ENCODE data around the gene SRGAP1. TPM values are rescaled to one million over a fixed set of nuclear protein-coding genes. Genes with fewer than 3 reads are reported as not detected.

SRGAP1 gene
- total RNA-seq, 4 donors from 2014 or later = 7.6 to 17.5 (median 14.6) TPM

DNA sequence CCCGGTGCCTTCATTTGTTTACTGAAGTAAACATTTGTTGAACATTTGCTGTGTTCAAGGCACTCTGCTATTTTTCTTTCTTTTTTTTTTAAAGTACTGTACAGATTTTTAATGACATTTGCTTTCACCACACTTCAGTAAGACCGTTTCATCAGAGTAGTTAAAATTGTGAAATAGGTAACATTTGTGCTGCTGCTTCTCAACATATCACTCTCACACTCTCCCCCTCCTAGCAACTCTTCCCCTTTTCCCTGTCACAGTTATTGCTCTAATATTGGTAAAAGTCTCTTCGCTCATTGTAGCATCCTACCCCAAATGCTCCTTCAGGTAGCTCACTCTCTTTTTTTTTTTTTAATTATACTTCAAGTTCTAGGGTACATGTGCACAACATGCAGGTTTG lies 49.6 kb downstream of the SRGAP1 start:
- Histone ChIP-seq H3K36me3 (no peaks in the 10 kb centered on the region), H3K4me1 (peaks cover 6 to 34% (median 10%) of the 10 kb centered on the region in 4 donors)
- intact Hi-C loops (cut with DNase I) = no loop called here

DNA sequence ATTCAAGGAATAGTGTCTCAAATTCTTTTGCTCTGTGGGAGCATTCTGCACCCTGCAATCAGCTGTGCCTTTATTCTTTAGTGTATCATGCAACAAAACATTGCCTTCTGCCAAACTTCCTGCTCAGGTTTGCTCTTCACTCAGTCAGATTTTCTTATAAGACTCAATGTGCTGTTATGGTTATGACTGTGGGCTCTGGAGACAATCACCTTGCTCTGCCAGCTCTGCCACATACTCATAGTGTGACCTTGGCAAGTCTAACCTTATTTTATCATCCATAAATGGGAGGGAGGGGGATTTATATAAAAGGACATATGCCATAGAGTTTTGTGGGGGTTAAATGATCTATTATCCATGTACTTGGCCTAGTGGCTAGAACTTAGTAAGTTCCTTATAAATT lies 51.3 kb downstream of the SRGAP1 start:
- DNase-seq (ENCODE audit: extremely low spot score) = no peak
- Histone ChIP-seq H3K27me3 (no peaks in the 10 kb centered on the region), H3K36me3 (no peaks in the 10 kb centered on the region), H3K4me3 (no peak overlapping the region), H3K9me3 (no peaks in the 10 kb centered on the region), H3K4me1 (peaks cover 6 to 43% (median 14%) of the 10 kb centered on the region in 4 donors), H3K27ac (replicated peaks in 1 of 4) (no peak overlapping the region)
- intact Hi-C loops (cut with DNase I) = no loop called here
- TF ChIP-seq EP300 (IDR thresholded peaks at IDR 0.05) (no peak), POLR2A (IDR thresholded peaks at IDR 0.05; ENCODE audit: low read depth) (no peak), POLR2AphosphoS5 (IDR thresholded peaks at IDR 0.05) (no peak)
- TF ChIP-seq, protein P1, sequence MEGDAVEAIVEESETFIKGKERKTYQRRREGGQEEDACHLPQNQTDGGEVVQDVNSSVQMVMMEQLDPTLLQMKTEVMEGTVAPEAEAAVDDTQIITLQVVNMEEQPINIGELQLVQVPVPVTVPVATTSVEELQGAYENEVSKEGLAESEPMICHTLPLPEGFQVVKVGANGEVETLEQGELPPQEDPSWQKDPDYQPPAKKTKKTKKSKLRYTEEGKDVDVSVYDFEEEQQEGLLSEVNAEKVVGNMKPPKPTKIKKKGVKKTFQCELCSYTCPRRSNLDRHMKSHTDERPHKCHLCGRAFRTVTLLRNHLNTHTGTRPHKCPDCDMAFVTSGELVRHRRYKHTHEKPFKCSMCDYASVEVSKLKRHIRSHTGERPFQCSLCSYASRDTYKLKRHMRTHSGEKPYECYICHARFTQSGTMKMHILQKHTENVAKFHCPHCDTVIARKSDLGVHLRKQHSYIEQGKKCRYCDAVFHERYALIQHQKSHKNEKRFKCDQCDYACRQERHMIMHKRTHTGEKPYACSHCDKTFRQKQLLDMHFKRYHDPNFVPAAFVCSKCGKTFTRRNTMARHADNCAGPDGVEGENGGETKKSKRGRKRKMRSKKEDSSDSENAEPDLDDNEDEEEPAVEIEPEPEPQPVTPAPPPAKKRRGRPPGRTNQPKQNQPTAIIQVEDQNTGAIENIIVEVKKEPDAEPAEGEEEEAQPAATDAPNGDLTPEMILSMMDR (IDR thresholded peaks at IDR 0.05) = no peak

More for the DNA sequence above, 49.6 kb downstream of the SRGAP1 start:
- H3K4me3 ChIP-seq = no peak overlapping the region
- TF ChIP-seq POLR2A (IDR thresholded peaks at IDR 0.05; ENCODE audit: low read depth) (no peak), POLR2AphosphoS5 (IDR thresholded peaks at IDR 0.05) (no peak), EP300 (IDR thresholded peaks at IDR 0.05) (no peak)
- TF ChIP-seq, protein P1 (IDR thresholded peaks at IDR 0.05) = no peak
- no peaks in the 10 kb centered on the region for H3K27me3 ChIP-seq
- 86% methylated on average over 3 of the region's 3 CpGs for WGBS
- DNase-seq (ENCODE audit: extremely low spot score) = no peak
- H3K27ac ChIP-seq (replicated peaks in 1 of 4) = no peak overlapping the region
- H3K9me3 ChIP-seq = no peaks in the 10 kb centered on the region

DNA sequence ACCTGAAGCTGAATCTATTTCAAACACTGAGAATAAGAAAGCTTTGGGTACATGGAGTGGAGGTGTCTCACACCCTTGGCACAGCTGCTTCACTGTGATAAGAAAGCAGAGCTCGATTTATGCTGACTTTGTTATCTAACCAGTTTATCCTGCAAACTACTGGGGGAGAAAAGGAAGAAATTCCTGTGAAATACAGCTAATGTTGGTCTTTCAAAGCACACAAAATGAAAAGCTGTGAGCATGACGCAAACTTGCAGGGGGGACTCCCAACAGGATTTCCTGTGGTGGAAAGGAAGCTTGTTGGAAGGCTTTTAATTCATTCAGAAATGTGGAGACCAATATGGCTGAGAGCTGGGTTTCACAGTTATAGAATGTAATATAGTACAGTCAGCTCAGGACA lies 53.4 kb downstream of the SRGAP1 start:
- no peaks in the 10 kb centered on the region for H3K36me3 ChIP-seq
- no peak overlapping the region for H3K27ac ChIP-seq (replicated peaks in 1 of 4)
- H3K4me3 ChIP-seq = no peak overlapping the region
- no peaks in the 10 kb centered on the region for H3K27me3 ChIP-seq
- DNase-seq (ENCODE audit: extremely low spot score) = no peak
- H3K9me3 ChIP-seq = no peaks in the 10 kb centered on the region
- 43% methylated on average over 2 of the region's 2 CpGs for WGBS
- TF ChIP-seq, protein P1 (IDR thresholded peaks at IDR 0.05) = no peak
- TF ChIP-seq EP300 (IDR thresholded peaks at IDR 0.05) (no peak), POLR2A (IDR thresholded peaks at IDR 0.05; ENCODE audit: low read depth) (no peak), POLR2AphosphoS5 (IDR thresholded peaks at IDR 0.05) (no peak)
- intact Hi-C loops (cut with DNase I) = no loop called here
- H3K4me1 ChIP-seq = peaks cover 6 to 43% (median 19%) of the 10 kb centered on the region in 4 donors

DNA sequence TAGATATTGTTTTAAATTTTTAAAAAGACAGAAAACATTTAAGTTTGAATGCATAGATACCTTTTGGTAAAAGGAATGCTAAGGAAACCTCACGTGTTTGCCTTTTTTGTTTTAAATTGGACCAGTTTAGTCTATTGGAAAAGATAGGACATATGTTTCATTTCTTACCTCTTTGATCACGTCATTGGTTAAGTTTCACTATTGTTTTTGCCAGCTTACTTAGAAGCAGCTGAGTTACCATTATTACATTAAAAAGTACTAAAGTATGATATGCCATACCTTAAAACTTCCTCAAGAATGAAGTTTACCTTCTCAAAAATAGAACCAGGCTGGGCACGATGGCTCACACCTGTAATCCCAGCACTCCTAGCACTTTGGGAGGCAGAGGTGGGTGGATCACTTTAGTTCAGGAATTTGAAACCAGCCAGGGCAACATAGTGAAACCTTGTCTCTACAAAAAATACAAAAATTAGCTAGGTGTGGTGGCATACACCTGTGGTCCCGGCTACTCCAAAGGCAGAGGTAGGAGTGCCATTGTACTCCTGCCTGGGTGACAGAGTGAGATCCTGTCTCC lies 54.4 kb downstream of the SRGAP1 start:
- Histone ChIP-seq H3K36me3 (no peaks in the 10 kb centered on the region), H3K4me1 (peaks cover 6 to 39% (median 19%) of the 10 kb centered on the region in 4 donors), H3K27ac (replicated peaks in 1 of 4) (no peak overlapping the region), H3K9me3 (no peaks in the 10 kb centered on the region), H3K4me3 (no peak overlapping the region), H3K27me3 (no peaks in the 10 kb centered on the region)
- TF ChIP-seq POLR2AphosphoS5 (IDR thresholded peaks at IDR 0.05) (no peak), EP300 (IDR thresholded peaks at IDR 0.05) (no peak), POLR2A (IDR thresholded peaks at IDR 0.05; ENCODE audit: low read depth) (no peak)
- TF ChIP-seq, protein P1 (IDR thresholded peaks at IDR 0.05) = no peak
- intact Hi-C loops (cut with DNase I) = no loop called here
- WGBS = 85% methylated on average over 4 of the region's 4 CpGs
- no peak for DNase-seq (ENCODE audit: extremely low spot score)

DNA sequence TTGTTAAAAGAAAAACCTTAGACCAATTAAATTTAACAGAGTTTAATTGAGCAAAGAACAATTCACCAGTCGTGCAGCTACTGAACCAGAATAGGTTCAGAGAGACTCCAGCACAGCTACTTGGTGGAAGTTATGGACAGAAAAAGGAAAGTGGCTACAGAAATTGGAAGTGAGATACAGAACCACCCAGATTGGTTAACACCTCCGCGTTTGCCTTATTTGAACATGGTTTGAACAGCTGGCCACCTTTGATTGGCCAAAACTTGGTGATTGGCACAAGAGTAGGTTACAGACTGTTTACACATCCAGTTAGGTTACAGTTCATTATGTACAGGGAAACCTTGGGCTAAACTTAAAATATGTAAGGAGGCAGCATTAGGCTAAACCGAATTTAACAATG lies 54.9 kb downstream of the SRGAP1 start:
- WGBS = 80% methylated on average over 4 of the region's 4 CpGs
- TF ChIP-seq POLR2AphosphoS5 (IDR thresholded peaks at IDR 0.05) (no peak), POLR2A (IDR thresholded peaks at IDR 0.05; ENCODE audit: low read depth) (no peak)
- TF ChIP-seq, protein P1 (IDR thresholded peaks at IDR 0.05) = no peak
- Histone ChIP-seq H3K4me3 (no peak overlapping the region), H3K27ac (replicated peaks in 1 of 4) (no peak overlapping the region), H3K27me3 (no peaks in the 10 kb centered on the region), H3K4me1 (peaks cover 6 to 39% (median 19%) of the 10 kb centered on the region in 4 donors), H3K36me3 (no peaks in the 10 kb centered on the region), H3K9me3 (no peaks in the 10 kb centered on the region)
- intact Hi-C loops (cut with DNase I) = no loop called here
- DNase-seq (ENCODE audit: extremely low spot score) = no peak
